ENCODE data around the gene DCUN1D3.

- no peak for TF ChIP-seq CTCF (conservative IDR thresholded peaks at IDR 0.05; ENCODE audit: low read depth, low read length)
- no peak for TF ChIP-seq EZH2 (IDR thresholded peaks at IDR 0.05; ENCODE audit: low read length, unreplicated experiment)
- no peak for TF ChIP-seq EZH2phosphoT487 (IDR thresholded peaks at IDR 0.05; ENCODE audit: borderline replicate concordance, low read length)
Measured at GRCh38 chr16:20902426-20902825, 2.3 kb upstream of the DCUN1D3 start.

Measured in PC-3 (cell line).